PFSK-1 (cell line): ENCODE data around the gene PRSS27.

Experiments
- FOXP2 ChIP-seq: optimal IDR thresholded peaks from 2 replicates; pipeline ENCODE3; 2011; ENCODE audit warnings: borderline replicate concordance, control low read depth, inconsistent platforms; ENCODE audit not compliant: insufficient read depth; ENCODE audit errors: extremely low read length, extremely low read depth
- POLR2AphosphoS5 ChIP-seq: IDR thresholded peaks from 2 replicates; pipeline ENCODE4 v1.6.1; 2012; ENCODE audit warnings: low read depth, mild to moderate bottlenecking, control low read depth, low read length, moderate library complexity
- SIN3A ChIP-seq: IDR thresholded peaks from 2 replicates; pipeline ENCODE4 v1.6.1; 2012; ENCODE audit warnings: mild to moderate bottlenecking, low read length, moderate library complexity, borderline replicate concordance; ENCODE audit not compliant: insufficient read depth
- TAF1 ChIP-seq: IDR thresholded peaks from 2 replicates; pipeline ENCODE4 v1.6.1; 2012; ENCODE audit warnings: low read length, control low read depth, borderline replicate concordance; ENCODE audit not compliant: insufficient read depth
- TF ChIP-seq, protein P1 (sequence below), 2 experiments: IDR thresholded peaks; 2 replicates each; pipeline versions ENCODE4 v1.6.1 to v1.8.0; 2011 to 2012; ENCODE audit warnings: low read depth in 2 of 2, low read length in 2 of 2, control low read depth in 1 of 2, inconsistent platforms in 1 of 2, mild to moderate bottlenecking in 1 of 2, moderate library complexity in 1 of 2; ENCODE audit not compliant: insufficient read depth in 1 of 2

Gene PRSS27

DNA sequence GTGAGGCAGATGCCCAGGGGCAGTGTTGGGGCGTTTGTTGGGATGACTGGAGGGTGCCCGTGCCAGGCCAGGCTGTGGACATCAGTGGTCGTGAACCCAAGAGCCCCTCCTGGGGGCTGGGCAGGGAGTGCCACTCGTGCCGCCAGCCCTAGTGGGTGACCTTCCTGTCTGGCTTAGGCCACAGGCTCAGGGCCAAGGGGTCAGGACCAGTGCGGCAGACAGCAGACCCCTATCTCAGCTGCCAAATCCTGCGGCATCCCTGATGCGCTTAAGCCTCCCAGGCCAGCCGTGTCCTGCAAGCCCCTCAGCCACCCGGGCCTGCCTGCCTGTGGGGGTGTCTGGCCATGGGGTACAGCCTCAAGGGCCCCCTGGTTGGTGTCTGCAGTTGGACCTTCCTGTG is 14.7 kb downstream of the PRSS27 start:
- TF ChIP-seq POLR2AphosphoS5 (no peak), SIN3A (no peak), TAF1 (no peak), FOXP2 (no peak)
- TF ChIP-seq, protein P1, sequence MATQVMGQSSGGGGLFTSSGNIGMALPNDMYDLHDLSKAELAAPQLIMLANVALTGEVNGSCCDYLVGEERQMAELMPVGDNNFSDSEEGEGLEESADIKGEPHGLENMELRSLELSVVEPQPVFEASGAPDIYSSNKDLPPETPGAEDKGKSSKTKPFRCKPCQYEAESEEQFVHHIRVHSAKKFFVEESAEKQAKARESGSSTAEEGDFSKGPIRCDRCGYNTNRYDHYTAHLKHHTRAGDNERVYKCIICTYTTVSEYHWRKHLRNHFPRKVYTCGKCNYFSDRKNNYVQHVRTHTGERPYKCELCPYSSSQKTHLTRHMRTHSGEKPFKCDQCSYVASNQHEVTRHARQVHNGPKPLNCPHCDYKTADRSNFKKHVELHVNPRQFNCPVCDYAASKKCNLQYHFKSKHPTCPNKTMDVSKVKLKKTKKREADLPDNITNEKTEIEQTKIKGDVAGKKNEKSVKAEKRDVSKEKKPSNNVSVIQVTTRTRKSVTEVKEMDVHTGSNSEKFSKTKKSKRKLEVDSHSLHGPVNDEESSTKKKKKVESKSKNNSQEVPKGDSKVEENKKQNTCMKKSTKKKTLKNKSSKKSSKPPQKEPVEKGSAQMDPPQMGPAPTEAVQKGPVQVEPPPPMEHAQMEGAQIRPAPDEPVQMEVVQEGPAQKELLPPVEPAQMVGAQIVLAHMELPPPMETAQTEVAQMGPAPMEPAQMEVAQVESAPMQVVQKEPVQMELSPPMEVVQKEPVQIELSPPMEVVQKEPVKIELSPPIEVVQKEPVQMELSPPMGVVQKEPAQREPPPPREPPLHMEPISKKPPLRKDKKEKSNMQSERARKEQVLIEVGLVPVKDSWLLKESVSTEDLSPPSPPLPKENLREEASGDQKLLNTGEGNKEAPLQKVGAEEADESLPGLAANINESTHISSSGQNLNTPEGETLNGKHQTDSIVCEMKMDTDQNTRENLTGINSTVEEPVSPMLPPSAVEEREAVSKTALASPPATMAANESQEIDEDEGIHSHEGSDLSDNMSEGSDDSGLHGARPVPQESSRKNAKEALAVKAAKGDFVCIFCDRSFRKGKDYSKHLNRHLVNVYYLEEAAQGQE (IDR thresholded peaks at IDR 0.05; ENCODE audit: insufficient read depth in 1 of 2, low read depth in 2 of 2, low read length in 2 of 2): no peak

DNA sequence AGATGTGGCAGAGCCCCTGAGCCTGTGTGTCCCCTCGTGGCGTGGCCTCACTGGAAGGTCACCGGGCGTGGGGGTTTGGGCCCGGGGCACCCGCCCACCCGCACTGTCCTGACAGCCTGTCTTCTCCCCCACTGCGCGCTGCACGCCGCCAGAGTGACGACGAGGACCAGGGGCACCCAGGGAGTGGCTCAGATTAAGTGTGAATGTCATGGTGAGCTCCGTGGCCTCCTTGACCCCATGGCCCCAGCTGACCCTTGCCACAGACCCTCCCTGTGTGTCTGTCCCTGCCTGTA is 15.1 kb downstream of the PRSS27 start:
- TF ChIP-seq FOXP2 (no peak), TAF1 (no peak), POLR2AphosphoS5 (no peak), SIN3A (no peak)
- TF ChIP-seq, protein P1 (IDR thresholded peaks at IDR 0.05; ENCODE audit: insufficient read depth in 1 of 2, low read depth in 2 of 2, low read length in 2 of 2): no peak

DNA sequence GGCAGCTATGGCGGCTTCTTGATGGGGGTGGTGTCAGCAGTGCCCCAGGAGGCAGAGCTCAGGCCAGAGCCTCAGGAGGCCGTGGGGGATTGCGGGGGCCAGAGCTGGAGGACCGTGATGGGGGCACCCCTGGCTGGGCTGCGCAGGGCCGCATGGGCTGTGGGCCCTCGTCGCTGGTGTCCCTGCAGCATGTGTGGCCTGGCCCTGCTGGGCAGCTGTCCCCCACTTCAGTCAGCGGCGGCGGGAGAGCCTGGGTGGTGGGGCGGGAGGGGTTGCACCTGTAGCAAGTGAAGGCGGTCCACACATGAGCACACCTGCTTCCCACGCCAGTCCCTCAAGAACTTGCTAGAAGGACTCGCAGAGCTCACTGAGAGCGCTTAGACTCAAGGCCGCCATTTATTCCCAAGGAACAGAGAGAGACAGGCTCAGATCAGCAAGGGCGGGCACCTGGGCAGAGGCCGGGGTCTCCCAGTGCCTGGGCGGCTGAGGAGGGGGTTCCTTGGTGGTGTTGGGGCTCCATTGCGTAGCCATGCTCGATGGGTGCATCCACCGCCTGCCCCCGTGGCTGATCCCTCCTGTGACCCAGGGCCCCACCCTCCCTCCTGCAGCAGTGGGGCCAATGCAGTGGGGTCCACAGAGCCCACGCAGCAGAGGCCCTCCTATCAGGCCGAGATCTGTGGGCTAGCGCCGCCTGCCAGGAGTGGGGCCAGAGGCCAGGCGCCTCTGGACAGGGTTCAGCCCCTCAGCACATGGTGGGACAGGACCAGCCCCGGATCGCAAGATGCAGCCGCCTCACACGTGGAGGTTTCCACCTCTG is 15.7 kb downstream of the PRSS27 start:
- no peak for TF ChIP-seq FOXP2
- TF ChIP-seq SIN3A: no peak
- no peak for TF ChIP-seq TAF1
- TF ChIP-seq, protein P1 (IDR thresholded peaks at IDR 0.05; ENCODE audit: insufficient read depth in 1 of 2, low read depth in 2 of 2, low read length in 2 of 2): no peak
- no peak for TF ChIP-seq POLR2AphosphoS5

DNA sequence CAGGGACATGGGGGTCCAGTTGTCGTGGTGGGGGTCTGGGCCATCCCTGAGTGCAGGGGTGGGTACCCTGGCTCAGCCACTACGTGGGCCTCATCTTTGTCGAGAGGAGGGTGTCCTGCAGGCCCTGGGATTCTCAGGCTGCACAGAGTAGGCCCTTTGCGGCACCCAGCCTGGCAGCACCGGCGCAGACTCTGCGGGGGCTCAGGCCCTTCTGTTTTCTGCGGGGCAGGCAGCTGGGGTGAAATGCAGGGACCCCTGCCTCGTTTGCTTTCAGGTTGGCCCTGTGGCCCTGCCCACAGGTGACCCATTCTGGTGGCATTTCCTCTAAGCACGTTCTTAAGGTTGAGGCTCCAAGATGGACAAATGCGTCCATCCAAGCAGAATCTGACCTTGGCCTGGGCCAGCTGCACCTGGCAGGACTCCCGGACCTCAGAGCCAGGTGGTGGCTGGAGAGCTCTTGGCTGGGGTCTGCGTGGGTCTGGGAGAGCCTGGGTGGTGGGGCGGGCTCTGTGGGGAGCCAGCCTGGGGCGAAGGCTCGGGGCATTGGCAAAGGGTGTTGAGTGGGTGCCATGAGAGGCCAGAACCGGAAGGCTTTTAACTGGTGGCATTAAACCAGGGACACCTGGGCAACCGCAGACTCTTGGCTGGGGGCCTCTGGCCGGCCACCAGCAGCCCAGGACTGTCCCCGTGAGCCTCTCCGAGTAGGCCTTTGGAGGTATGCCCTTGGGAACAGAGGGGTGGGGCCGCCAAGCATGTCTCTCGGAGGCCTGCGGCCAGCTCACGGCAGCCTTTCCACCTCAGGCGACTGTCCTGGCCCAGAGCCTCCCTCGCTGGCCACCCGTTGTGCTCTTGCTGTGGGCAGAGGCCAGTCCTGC is 16.9 kb downstream of the PRSS27 start:
- TF ChIP-seq POLR2AphosphoS5 (no peak), SIN3A (no peak), TAF1 (no peak), FOXP2 (no peak)
- TF ChIP-seq, protein P1 (IDR thresholded peaks at IDR 0.05; ENCODE audit: insufficient read depth in 1 of 2, low read depth in 2 of 2, low read length in 2 of 2): no peak
